ENCODE measurements around the gene BCL11B.

Gene BCL11B

DNA sequence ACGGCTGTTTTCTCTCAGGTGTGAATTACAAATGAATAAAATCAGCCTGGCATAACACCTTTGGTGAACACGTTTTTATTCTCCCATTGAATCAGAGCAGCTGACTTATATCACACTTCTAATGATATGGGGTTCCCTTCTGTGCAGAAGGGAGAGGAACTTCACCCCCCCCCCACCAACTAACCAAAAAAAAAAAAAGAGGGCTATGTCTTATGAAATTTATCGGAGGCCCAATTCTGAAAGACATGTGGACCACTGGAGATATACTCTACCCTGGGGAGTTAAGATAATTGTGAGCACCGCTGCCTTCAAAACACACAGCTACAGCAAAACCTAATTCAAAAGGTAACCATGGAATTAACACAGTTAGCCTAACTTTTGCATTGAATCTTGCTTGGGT, 4.6 kb downstream of the BCL11B start:
- no peak for DNase-seq

DNA sequence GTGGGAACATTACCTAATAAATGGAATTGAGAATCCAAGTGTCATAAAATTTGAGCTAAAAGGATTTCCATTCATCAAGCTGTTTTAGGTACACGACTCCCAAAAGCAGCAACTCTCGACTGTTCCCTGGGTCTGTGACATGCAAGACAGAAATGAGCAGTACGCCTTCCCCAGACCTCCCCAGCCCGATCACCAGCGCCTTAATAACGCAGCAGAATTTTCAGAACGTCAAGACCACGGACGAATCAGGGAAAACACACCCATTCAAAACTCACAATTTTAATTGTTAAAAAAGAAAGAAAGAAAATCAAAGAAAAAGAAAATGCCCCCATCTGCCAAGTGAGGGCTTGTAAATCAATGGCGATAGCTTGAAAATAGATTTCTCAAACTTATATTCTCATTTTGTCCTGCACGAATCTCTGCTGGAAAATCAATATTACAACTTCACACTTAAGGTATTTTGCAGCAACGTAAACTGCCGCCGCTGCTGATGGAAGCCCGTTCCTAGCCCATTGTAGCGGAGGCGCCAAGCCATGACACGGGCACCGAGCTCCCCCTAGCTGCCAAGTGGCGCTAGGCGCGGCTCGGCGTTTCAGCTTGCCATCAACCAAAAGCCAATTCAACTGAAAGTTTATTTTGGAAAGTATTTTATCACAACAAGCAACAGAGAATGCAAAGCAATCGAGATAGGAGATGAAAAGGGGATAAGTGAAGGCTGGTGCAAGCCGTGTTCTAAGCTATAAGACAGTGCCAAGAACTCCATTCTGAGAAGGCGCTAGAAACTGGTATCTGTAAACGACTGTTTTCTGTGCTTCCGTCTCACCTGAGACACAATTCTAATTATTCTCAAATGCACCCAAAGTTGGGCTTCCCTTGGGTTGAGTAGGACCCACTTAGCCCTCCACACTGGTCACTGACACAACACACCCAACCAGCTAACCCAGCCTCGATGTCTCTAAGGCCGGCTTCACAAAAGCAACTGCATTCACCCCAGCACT, 5.5 kb downstream of the BCL11B start:
- DNase-seq = peak; percentile 94

GRCh38 chr14:99265571-99265970, 6.4 kb downstream of the BCL11B start:
- DNase-seq = no peak

DNA sequence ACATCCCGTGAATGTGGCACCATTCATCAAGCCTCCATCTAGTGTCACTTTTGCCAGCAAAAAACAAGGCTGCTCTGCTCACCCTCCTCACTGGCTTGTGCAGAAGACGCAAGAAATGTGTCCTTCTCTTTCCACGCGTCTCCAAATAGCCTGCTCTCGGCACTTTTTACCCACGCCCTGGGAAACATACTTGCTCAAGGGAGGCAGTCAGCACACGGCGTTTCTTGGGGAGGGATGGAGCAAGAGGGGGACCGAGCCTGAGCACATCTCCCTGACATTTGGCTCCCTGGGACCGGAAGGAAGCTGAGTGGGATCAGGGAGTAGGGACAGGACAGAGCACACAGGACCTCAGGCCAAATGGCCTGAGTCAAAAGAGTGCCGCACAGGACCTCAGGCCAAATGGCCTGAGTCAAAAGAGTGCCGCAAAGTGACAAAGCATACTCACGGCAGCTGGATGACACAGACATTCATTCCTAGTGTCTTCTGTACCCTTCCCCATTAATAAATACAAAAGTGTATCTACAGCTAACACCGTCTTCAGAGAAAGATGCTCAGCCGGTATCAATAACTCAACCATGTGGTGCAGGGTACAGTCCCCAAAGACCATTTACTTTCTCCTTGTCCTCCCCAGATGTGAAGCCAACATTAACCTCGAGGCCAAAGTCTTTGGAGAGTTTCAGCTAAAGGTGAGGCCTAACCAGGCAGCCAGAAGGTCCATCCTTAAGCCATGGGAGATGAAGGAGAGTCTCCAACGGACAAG, 7.1 kb downstream of the BCL11B start:
- no peak for DNase-seq

GRCh38 chr14:99263564-99264330, 8.2 kb downstream of the BCL11B start:
- no peak for DNase-seq

DNA sequence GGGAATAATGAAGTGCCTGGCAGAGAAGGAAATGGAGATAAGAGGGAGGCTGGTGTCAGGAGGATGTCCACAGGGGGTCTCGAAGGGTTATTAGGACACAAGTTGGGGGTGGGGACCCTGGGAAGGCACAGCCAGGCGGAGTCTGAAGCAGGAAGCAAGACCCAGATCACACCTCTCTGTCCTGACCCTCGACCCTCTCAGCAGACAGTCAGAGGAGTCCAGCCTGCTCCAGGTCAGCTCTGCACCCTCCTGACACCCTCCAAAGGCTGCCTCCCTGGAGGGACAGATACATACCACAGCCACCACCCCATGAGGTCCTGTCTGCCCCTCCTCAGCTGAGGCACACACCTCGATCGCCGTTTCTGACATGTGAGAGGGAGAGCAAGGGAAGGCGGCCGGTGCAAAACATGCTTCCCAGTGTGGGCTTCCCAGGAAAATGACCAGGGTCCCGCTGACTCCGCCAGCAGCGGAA, 9.0 kb downstream of the BCL11B start:
- DNase-seq = no peak

GRCh38 chr14:99261912-99262787, 9.8 kb downstream of the BCL11B start:
- DNase-seq = no peak

DNA sequence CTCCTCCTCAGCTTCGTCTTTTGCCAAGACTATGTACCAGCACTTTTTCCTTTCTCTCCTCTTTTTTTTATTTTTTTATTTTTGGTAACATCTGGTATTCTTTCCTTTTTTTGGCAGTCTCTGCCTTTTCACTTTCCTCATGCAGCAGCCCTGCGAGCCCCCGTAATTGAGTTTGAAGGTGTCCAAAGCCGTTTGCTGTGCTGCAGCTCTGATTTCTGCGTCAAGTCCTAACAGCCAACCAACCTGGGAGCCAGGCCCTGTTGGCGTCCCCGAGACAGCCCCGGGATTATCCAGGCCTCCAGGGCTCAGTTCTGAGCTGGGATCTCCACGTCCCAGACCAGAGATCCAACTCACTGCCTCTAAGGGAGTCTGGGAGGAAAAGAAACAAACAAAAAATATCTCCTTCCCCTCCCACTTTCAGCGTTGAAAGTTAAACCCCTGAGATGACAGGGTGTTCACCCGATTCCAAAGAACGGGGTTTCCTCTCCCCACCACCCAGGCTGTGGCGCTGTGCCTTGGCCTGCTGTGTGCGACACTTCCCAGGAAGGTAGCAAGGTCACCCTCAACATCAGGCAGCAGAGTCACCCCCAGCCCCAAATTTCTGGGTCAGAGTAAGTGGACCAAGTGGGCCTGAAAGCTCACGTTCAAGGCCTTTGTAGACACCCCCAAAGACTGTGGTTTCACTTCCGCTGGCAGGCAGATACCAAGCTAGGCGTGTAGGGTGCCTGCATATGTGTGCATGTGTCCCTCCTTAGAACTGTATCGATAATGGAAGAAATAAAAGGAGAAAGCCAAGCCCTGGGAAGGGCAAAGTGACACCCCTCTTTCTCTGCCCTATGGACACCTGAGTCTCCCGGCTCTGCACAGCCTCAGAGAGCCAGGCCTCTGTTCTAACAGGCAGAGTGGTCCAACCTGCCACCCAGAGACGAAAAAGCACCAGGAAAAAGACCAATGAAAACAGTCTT, 11.1 kb downstream of the BCL11B start:
- peak; percentile 22 for DNase-seq

- no peak for DNase-seq
Observed at GRCh38 chr14:99260116-99260515, 11.9 kb downstream of the BCL11B start.

- no peak for DNase-seq
Observed at GRCh38 chr14:99258876-99259726, 12.9 kb downstream of the BCL11B start.

GRCh38 chr14:99258341-99258861, 13.6 kb downstream of the BCL11B start:
- no peak for DNase-seq

GRCh38 chr14:99257673-99258221, 14.2 kb downstream of the BCL11B start:
- DNase-seq = no peak

DNA sequence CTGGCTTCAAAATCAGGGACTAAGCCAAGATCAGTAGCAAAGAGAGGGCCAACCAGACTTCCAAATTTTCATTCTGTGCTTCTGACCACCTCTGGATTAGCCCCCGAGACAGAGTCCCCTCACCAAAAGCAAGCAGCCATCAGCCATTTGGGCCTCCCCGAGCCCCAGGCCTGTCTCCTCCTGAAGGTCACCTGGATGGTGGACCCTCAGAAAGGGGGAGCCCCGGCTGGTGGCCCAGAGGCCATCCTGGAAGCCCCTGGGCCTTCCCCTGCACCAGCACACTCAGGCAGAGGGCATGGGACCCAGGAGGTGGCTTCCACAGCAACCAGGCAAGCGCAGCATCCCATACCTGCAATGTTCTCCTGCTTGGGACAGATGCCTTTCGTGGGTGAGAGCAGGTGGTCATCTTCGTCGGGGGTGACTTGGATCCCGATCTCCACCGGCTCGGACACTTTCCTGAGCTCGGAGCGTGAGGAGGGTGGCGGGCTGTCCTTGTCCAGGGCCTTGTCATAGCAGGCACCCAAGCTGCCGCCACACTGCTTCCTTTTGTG, 14.8 kb downstream of the BCL11B start:
- no peak for DNase-seq

- DNase-seq = no peak
Observed at GRCh38 chr14:99256483-99256874, 15.5 kb downstream of the BCL11B start.

DNA sequence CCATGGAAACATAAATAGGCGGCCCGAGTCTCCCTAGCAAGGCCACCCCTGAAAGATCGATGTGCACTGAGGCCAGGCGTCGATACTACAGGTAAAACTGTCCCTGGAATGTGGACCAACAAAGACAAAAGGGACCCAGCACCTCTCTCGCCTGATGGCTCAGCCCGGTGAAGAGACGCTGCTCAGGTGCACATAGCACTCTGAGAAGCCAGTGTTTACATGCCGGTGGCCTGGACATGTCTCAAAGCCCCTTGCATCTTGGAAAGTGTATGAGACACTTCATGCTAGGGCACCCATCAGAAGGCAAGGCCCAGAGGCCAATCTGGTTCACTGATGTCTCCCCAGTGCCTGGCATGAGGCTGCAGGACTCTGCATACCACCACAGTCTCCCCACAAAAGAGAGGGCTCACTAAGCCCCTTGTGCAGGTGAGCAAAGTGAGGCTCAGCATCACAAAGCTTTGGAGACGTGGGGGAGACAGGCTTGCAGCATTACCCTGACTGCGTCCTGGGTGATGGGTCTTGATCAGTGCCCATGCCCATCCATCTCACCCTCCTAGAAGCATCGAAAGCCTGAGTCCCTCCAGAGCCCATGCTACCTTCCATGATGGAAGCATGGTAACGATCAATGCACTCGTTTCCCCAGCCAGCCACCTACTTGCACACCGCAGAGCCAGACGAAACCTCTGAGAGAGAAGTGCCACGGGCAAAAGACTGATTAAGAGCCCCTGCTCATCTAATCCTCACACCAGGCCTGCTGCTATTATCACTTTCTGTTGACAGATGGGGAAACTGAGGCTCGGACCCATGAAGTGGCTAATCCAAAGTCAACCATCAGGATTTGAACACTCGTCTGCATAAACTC, 16.1 kb downstream of the BCL11B start:
- no peak for DNase-seq

GRCh38 chr14:99254328-99255009, 17.5 kb downstream of the BCL11B start:
- no peak for DNase-seq

DNA sequence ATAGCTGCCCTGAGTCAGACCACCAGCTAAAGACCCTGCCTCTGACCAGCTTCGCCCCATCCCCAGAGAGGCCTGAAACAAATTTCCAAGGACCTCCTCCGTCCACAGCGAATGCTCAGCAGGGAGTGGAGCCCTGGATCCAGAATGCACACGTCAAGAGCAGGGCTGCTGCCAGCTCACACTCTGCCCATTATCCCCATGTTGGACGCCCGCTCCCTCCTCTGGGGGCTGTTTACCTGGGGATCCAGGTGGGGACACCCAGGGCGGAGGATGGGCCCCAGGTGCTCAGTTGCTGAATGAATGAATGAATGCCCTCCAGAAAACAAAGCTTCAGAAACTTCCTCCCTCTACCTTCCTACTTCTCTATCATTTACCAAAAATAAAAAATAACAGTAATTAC, 18.1 kb downstream of the BCL11B start:
- no peak for DNase-seq
